K562 (cell line): ENCODE measurements around the gene TTLL11.

Experiments
- HDAC2 ChIP-seq: fragments of 450-650 bp; IDR thresholded peaks from 2 replicates; pipeline ENCODE4 v1.6.1; 2016; ENCODE audit warnings: mild to moderate bottlenecking
- ZNF24 ChIP-seq: fragments of 450-650 bp; IDR thresholded peaks from 2 replicates; pipeline ENCODE4 v1.6.1; 2016

DNA sequence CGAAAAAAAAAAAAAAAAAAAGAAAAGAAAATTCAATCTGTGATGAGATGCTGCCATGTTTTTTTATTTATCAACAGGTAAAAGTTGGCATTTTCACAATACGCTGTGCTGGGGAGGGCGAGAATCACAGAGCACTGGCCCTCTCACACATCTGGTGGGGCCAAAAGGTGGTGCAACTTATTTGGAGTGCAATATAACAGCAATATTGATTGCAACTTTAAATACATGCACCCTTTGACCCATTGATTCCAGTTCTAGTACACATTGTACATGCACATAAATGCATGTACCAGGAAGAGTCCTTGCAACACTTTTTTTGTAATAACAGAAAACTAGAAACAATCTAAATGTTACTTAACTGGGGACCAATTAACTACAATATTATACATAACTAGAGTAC, 282.6 kb downstream of the TTLL11 start:
- TF ChIP-seq HDAC2 (no peak), ZNF24 (no peak)
